Measurements from ENCODE around the gene SEZ6.

DNA sequence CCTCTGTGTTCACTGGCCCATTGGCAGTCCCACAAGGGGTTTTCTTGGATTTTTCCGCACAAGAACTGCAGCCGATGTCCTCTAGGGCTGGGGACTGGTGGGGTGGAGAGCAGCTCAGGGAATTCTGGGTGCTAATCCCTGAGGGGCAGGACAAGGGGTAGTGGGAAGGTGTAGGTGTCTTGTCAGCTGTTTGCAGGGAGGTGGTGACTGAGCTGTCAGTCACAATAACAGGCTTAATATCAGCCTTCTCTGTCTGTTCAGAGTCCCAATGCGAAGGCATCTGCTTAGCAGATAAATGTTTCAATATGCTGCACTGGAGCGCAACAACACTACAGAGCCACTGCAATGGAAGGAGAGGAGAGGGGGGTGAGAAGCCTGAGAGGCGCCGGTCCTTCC lies 92.9 kb downstream of the SEZ6 start:
- TF ChIP-seq, protein P1, sequence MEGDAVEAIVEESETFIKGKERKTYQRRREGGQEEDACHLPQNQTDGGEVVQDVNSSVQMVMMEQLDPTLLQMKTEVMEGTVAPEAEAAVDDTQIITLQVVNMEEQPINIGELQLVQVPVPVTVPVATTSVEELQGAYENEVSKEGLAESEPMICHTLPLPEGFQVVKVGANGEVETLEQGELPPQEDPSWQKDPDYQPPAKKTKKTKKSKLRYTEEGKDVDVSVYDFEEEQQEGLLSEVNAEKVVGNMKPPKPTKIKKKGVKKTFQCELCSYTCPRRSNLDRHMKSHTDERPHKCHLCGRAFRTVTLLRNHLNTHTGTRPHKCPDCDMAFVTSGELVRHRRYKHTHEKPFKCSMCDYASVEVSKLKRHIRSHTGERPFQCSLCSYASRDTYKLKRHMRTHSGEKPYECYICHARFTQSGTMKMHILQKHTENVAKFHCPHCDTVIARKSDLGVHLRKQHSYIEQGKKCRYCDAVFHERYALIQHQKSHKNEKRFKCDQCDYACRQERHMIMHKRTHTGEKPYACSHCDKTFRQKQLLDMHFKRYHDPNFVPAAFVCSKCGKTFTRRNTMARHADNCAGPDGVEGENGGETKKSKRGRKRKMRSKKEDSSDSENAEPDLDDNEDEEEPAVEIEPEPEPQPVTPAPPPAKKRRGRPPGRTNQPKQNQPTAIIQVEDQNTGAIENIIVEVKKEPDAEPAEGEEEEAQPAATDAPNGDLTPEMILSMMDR (IDR thresholded peaks at IDR 0.05): no peak
- no peak for TF ChIP-seq EP300 (IDR thresholded peaks at IDR 0.05)
